NCI-H1694 (cell line): Measurements from ENCODE around the gene HMGB4.

ENCODE experiments used
- DNase-seq: peaks from one replicate; lab custom pipeline; 2025; lab: John Stamatoyannopoulos, UW

HMGB4 gene

GRCh38 chr1:33898406-33898805, 34.5 kb downstream of the HMGB4 start:
- DNase-seq, result no peak

GRCh38 chr1:33898881-33899280, 35.0 kb downstream of the HMGB4 start:
- DNase-seq, result no peak

- no peak for DNase-seq
These were observed 35.9 kb downstream of the HMGB4 start for GRCh38 chr1:33899746-33900145.

- DNase-seq, result no peak
These were observed 38.8 kb downstream of the HMGB4 start for GRCh38 chr1:33902486-33903209.

- DNase-seq, result no peak
These were observed 39.3 kb downstream of the HMGB4 start for GRCh38 chr1:33903210-33903589.

GRCh38 chr1:33905241-33905640, 41.4 kb downstream of the HMGB4 start:
- no peak for DNase-seq

GRCh38 chr1:33906156-33906555, 42.3 kb downstream of the HMGB4 start:
- no peak for DNase-seq

GRCh38 chr1:33908324-33908956, 44.6 kb downstream of the HMGB4 start:
- DNase-seq, result no peak
